ENCODE data around the gene ECM2.

GRCh38 chr9:92529124-92529523, 6.7 kb downstream of the ECM2 start:
- TF ChIP-seq ZBTB33 (IDR thresholded peaks at IDR 0.05; ENCODE audit: extremely low read depth, insufficient replicate concordance, low read length) (no peak), CTCF (IDR thresholded peaks at IDR 0.05 in 2 of 3, conservative IDR thresholded peaks at IDR 0.05 in 1 of 3; ENCODE audit: borderline replicate concordance in 1 of 3, insufficient read depth in 1 of 3, low read depth in 2 of 3, low read length in 2 of 3) (no peak), POLR2AphosphoS5 (IDR thresholded peaks at IDR 0.05; ENCODE audit: low read depth, low read length) (no peak), SP1 (IDR thresholded peaks at IDR 0.05; ENCODE audit: low read depth) (no peak), REST (IDR thresholded peaks at IDR 0.05; ENCODE audit: low read depth) (no peak), EZH2 (IDR thresholded peaks at IDR 0.05) (no peak)

Measured in HCT116 (cell line).